AG09309 (cell line): Measurements from ENCODE around the gene RANGRF.

ENCODE experiments used
- DNase-seq: peaks from one replicate; pipeline ENCODE4 v3.0.0-alpha.2; 2010; ENCODE audit warnings: low read depth
- H3K4me3 ChIP-seq: 2 replicates; pipeline ENCODE4 v1.5.1; 2011; ENCODE audit warnings: mild to moderate bottlenecking, low read depth, low read length, moderate library complexity; ENCODE audit not compliant: control insufficient read depth
- TF ChIP-seq, protein P1 (sequence below): IDR thresholded peaks from 2 replicates; pipeline ENCODE4 v1.5.1; 2011; ENCODE audit warnings: mild to moderate bottlenecking, low read depth, low read length, inconsistent platforms; ENCODE audit not compliant: insufficient read depth, control insufficient read depth; ENCODE audit errors: missing control alignments

Gene RANGRF

GRCh38 chr17:8312726-8313600, 24.5 kb downstream of the RANGRF start:
- TF ChIP-seq, protein P1, sequence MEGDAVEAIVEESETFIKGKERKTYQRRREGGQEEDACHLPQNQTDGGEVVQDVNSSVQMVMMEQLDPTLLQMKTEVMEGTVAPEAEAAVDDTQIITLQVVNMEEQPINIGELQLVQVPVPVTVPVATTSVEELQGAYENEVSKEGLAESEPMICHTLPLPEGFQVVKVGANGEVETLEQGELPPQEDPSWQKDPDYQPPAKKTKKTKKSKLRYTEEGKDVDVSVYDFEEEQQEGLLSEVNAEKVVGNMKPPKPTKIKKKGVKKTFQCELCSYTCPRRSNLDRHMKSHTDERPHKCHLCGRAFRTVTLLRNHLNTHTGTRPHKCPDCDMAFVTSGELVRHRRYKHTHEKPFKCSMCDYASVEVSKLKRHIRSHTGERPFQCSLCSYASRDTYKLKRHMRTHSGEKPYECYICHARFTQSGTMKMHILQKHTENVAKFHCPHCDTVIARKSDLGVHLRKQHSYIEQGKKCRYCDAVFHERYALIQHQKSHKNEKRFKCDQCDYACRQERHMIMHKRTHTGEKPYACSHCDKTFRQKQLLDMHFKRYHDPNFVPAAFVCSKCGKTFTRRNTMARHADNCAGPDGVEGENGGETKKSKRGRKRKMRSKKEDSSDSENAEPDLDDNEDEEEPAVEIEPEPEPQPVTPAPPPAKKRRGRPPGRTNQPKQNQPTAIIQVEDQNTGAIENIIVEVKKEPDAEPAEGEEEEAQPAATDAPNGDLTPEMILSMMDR = no peak
- DNase-seq = no peak
- no peak overlapping the region for H3K4me3 ChIP-seq

DNA sequence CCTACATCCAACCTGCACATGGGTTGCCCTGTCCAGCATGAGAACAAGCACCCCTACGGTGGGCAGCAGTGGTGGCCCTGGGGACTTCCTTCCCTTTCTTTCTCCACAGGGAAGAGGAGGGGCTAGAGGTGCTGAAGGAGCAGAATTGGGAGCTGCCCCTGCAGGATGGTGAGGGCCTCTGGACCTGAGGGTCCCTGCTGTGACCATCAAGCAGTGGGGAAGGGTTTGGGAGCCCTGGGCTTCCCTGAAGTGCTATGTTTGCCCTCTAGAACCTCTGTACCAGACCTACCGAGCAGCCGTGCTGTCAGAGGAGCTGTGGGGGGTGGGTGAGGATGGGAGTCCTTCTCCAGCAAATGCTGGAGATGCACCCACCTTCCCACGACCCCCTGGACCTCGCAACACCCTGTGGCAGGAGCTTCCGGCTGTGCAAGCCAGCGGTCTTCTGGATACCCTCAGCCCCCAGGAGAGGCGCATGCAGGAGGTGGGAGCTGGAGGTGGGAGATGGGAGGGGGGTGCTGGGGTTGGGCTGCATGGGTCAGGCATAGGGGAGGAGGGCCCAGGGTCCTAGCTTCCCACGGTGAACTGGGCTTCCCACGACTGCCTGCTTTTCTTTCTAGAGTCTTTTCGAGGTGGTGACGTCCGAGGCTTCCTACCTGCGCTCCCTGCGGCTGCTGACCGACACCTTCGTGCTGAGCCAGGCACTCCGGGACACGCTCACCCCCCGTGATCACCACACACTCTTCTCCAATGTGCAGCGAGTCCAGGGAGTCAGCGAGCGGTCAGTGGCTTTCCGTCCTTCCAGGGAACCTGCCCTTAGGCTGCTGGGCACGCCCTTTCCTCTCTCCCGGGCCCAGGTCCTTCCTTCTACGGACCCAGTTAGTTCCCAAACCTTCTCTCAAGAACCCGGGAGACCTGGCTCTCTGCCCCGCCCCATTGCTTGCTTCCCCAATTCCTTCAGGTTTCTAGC, 26.6 kb downstream of the RANGRF start:
- DNase-seq = no peak
- TF ChIP-seq, protein P1 = no peak
- no peak overlapping the region for H3K4me3 ChIP-seq

DNA sequence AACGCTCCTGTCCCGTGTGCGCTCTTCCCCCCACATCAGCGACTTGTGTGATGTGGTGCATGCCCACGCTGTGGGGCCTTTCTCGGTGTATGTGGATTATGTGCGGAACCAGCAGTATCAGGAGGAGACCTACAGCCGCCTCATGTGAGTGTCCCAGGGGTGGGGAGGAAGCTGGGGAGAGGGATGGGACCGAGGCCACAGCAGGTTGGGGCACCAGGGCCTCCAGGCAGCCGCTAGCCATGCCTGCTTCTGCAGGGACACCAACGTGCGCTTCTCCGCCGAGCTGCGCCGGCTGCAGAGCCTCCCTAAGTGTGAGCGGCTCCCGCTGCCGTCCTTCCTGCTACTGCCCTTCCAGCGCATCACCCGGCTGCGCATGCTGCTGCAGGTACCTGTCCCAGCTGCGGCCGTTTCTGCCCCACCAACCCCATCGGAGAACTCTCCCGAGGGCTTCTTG, 27.3 kb downstream of the RANGRF start:
- DNase-seq = no peak
- no peak overlapping the region for H3K4me3 ChIP-seq
- TF ChIP-seq, protein P1 = no peak

DNA sequence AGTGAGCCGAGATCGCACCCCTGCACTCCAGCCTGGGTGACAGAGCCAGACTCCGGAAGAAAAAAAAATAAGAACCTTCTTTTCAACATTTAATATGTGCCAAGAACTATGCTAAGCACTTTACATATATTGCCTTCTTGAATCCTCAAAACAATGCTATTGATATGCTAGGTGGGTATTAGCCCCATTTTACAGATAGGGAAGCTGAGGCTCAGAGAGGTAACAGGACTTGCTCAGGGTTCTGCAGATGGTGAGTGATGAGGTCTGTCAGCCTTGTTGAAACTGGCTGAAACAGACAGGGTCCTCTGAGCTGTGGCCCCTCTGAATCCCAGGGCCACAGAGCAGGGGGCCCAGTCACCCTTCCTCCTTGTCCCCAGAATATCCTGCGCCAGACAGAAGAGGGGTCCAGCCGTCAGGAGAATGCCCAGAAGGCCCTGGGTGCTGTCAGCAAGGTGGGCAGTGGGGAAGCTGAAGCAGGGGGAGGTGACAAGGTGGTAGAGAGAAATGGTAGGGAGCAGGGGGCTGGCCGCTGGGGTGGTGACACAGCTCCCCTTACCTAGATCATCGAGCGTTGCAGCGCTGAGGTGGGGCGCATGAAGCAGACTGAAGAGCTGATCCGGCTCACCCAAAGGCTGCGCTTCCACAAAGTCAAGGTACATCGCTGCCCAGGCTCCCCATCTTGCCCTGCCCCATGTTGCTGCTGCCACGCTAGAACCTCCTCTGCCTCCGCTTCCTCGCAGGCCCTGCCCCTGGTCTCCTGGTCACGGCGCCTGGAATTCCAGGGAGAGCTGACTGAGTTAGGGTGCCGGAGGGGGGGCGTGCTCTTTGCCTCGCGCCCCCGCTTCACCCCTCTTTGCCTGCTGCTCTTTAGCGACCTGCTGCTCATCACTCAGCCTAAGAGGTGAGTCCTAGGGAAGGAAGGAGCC, 29.8 kb downstream of the RANGRF start:
- DNase-seq = no peak
- TF ChIP-seq, protein P1 = no peak
- no peak overlapping the region for H3K4me3 ChIP-seq

GRCh38 chr17:8320262-8320661, 31.8 kb downstream of the RANGRF start:
- TF ChIP-seq, protein P1 = no peak
- no peak for DNase-seq
- H3K4me3 ChIP-seq = no peak overlapping the region
